HG03354 (cell line): ENCODE data around the gene MYLK.

Source experiments
- ATAC-seq: cut with Tn5 transposase; IDR thresholded peaks from one replicate; pipeline ENCODE4 v1.9.1; 2021; ENCODE audit warnings: mild to moderate bottlenecking; ENCODE audit not compliant: unreplicated experiment, poor library complexity, severe bottlenecking

The MYLK gene

DNA sequence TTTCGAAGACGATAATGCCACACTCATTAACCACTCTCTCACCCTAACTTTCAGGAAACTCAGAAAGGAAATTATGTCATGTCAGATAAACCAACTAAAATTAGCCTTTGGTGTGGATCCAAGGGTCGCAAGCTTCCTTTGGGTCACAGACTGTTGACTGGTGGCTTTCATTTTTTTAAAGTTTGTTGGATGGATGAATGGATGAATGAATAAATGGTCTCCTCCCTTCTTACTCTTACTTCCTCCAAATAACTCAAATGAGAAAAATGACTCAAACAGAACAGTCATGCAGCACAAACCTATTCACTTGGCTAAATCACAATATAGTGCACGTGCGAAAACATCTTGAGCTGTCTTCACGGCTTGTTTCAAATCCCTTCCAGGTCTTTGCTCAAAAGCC, 216.3 kb downstream of the MYLK start:
- no peak for ATAC-seq

DNA sequence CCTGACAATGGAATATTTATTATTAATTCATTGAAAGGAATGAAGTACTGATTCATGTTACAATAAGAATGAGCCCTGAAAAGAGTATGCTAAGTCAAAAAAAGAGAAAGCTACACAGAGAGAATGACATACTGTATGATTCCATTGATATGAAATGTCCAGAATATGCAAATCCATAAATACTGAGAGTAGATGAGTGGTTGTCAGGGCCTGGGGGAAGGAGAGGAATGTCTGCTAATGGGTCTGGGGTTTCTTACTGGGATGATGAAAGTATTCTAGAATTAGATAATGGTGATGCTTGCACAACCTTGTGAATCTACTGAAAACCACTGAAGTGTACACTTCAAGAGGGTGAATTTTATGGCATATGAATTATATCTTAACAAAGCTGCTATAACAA, 219.4 kb downstream of the MYLK start:
- no peak for ATAC-seq

DNA sequence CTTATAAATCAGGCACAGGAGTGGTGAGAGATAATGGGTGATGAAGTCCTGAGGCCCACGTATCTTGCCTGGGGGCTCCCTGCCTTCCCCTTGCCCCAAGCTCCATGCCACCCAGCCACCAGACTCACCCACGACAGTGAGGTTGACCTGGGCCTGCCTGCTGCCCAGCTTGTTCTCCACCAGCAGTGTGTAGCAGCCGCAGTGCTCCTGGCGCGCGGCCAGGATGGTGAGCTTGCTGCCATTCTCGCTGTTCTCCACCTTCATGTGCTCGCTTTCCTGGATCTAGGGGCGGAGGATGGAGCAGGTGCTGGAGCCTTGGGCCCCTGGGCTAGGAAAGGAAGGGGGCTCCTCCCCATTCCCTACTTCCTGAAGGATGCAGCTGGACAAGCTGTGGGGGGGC, 220.2 kb downstream of the MYLK start:
- no peak for ATAC-seq

DNA sequence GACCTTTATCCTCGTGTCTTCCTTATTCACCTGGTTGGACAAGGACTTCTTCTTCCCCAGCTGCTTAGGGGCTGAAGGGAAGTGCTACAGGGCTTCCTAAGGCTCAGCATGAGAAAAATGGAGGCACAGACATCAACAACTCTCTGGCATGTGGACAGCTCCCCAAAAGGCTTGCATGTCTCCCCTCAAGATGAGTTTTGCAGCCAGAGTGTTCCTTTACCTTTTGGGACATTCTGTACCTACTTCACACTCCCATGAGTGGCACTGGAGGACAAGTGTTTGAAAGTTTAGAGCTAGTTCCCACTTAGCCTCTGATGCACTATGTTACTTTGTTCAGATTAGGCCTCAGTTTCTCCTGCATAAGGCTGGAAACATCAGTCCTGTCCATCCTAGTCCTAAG, 222.2 kb downstream of the MYLK start:
- ATAC-seq, result no peak

DNA sequence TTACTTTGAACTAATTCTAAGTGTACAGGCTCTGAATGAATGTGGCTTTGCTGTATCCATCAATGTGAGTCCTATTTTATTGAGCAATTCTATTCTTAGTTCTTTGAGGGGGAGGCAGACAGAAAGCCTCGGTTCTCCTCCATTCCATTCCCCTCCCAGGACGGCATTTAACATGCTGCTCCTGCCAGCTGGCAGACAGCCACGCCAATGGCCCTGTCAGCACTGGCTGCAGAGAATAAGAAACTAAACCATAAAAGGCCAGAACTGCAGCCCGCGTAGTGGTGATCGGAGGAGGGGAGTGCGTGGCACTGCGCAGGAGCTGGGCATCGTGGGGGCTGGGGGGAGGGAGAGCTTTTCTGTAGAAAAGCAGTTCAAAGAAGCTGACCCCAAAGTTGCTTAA, 223.2 kb downstream of the MYLK start:
- ATAC-seq, result no peak

DNA sequence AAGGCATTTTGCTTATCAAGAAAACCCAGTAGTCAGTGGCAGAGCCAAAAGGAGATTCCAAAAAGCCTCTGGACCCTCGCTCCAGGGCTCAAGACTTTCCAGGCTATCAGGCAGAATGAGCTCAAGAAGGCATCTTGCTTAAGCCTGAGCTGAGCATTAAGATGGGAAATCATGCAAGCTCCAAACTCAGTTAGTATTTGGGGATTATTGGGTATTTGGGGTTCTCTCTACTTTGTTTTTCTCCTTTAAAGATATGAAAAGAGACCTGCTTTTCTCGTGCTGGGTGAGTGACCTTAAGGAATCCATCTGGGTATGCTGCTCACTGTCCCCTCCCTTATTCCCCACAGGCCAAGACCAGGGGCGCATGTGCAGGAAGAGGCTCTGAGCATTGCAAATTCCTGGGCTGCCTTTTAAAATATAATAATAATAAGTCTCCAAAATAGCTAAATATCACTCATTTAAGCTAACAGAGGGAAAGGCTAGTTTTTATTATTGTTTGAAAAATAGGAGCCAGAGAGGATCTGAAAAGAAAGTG, 223.9 kb downstream of the MYLK start:
- ATAC-seq, result no peak

DNA sequence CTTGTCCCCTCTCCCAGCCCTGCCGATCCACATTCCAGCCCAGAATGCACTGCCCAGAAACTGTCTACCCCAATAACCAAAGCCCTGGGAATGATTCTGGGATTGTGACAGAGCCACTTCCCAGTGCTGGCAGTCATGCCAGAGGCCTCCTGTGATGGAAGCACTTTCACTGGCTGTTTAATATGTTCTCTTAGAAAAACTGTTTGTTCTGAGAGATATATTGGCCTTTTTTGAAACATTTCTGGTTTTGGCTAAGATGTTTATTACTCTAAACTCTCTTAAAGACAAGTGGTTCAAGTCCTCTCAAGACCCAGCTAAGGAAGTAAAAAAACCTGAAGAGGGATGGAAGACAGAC, 225.3 kb downstream of the MYLK start:
- ATAC-seq, result no peak

DNA sequence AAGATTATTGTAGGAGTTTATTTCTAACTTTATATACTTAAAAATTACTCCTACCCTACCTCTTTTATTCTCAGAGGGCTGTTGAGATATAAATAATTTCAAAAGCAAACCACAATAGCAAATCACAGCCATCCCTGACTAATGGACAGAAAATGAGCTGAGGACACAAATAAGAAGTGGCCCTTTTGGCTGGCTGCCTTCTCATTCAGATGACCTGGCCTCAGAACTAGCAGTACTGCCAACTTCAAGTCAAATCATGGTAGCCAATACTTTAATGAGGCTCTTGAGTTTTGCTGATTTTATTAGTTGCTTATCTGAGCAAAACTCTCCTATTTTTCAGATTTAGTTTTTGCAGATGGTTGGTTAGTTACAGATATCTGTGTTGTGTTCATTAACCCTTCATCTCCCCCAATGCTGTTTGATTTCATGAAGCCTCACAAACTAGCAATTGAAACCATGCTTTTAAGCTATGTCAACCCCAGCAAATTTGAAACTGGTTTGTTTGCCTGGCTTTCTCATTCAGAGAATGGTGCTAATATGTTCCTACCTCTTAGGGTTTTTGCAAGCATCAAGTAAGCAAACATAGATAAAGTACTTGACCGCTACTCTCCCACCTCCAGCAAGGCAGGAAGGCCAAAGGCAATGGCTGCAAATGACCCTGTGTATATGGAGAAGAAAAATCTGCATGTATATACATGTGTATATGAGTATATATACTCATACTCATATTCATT, 225.8 kb downstream of the MYLK start:
- no peak for ATAC-seq

DNA sequence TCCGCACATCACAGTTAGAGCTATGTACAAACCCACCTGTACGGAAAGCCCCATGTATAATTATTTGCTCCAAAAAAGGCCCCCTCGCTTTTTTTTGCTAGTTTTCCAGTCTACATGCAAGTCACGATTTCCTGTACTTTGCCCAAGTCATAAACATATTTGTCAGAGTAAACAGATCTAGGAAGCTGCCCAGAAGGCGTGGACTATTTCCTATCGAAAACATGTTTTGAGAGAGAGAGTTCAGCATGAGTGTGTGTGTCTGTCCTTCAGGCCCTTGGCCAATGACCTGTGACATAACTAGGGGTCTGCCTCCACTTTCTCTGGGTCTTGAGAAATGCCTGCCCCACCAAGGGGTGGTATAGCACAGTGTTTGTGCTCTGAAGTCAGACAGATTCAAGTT, 226.6 kb downstream of the MYLK start:
- no peak for ATAC-seq

DNA sequence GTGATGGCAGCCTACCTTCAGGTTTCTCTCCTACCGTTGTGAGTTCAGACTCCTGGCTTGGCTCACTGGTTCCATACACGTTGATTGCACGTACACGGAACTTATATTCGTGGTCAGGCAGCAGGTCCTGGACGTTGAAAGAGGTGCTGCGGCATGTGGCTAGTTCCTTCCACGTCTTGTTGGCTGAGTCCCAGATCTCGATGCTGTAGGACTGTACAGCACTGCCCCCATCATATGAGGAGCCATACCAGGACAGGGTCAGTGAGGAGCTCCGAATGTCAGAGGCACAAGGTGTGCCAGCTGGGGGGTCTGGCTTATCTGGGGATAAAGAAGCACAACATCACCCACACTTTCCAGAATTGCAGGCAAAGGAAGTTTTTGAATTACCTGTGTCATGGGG, 227.0 kb downstream of the MYLK start:
- ATAC-seq, result no peak

DNA sequence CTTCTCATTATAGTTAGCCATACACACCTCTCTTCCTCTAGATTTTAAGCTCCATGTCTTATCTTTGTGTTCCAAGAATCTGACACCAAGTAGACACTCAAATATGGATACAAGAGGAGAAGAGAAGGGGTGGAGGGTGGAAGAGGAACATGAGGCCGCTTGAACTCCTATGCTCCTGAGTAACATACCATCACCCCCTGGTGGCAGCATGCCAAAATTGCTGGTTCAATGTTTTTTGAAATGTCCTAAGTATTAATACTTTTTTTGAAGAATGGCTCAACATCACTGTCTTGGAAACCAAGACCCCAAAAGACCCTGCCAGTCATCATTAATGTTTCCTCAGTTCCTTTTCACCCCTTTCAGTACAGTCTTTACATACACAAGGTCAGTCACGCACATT, 227.4 kb downstream of the MYLK start:
- ATAC-seq, result no peak

DNA sequence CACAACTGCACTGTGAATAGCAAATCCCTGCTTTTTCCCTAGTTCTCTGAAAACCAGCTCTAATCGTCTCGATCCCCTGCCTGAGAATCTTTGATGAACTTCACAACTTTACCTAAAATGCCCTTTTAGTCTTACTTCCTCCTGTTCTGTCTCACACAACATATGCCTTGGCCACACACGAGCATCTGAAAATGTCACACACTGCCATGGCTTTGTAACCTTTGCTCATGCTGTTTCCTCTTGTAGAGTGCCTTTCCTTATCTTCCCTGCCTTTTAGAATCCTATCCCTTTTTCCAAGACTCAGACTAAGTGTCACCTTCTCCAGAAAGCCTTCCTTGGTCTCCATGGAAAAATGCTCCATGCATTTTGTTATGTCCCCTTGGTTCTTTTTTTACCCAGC, 227.9 kb downstream of the MYLK start:
- ATAC-seq, result no peak

DNA sequence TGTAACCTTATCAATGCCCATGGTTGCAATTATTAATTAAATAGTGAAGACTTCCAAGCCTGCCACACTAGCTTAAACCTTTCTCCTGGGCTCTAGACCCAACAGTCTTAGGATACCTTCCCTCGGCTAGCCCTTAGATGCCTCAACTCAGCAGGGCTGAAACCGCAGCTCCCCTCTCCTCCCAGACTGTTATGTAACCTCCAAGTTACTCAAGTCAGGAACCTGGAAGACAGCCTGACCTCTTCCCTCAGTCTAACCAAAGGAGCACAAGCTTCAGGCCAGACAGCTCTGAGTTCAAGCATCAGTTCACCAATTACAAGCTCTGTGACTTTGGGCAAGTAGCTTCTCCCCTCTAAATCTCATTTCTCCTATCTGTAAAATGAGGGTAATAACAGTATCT, 228.7 kb downstream of the MYLK start:
- no peak for ATAC-seq

DNA sequence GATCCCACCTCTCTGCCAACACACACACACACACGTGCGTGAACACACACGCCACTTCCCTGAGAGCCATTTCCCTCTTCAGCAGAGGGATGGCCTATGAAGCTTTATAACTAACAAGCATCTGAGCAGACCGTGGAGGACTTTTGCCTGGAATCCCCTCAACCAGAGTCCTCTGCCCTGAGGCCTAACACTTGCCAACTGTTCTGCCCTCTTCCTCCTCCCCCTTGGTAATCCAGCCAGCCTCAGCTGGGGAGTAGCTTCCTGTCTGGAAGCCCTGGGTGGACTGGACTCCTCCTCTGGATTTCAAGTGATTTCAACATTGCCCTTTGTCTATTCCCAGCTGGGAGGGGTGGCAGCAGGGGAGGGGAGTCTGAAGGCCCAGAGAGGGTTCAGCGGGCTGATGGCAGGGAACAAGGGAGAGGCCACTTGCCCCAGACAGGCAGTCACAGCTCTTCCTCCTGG, 230.9 kb downstream of the MYLK start:
- no peak for ATAC-seq

DNA sequence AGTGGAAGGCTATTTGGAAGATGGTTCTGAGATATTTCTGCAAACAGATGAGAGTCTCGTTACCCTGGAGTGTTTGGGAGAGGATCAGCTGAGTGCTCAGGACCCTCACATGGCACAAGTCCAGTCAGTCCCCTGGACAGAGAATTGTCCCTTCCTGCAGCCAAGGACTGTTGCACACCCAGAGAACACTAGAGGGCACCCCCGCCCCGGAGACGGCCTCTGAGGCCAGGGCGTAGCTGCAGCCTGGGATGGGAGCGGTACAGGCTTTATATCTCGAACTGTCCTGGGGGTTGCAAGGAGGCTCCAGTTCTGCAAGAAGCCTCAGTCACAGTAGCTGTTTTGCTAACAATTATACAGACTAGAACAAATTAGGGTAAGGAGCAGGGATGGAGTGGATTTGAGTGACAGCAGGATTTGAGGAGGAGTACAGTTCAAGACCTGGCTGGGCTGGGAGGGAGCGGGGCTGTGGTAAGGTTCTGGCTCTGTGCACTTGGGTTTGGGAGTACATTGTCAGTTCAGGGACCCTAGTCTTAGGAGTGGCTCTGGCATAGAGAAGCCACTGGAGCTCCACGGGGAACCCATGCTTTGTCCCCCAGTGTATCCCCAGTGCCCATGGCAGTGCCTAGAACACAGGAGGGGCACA, 231.7 kb downstream of the MYLK start:
- ATAC-seq, result peak; percentile 59

DNA sequence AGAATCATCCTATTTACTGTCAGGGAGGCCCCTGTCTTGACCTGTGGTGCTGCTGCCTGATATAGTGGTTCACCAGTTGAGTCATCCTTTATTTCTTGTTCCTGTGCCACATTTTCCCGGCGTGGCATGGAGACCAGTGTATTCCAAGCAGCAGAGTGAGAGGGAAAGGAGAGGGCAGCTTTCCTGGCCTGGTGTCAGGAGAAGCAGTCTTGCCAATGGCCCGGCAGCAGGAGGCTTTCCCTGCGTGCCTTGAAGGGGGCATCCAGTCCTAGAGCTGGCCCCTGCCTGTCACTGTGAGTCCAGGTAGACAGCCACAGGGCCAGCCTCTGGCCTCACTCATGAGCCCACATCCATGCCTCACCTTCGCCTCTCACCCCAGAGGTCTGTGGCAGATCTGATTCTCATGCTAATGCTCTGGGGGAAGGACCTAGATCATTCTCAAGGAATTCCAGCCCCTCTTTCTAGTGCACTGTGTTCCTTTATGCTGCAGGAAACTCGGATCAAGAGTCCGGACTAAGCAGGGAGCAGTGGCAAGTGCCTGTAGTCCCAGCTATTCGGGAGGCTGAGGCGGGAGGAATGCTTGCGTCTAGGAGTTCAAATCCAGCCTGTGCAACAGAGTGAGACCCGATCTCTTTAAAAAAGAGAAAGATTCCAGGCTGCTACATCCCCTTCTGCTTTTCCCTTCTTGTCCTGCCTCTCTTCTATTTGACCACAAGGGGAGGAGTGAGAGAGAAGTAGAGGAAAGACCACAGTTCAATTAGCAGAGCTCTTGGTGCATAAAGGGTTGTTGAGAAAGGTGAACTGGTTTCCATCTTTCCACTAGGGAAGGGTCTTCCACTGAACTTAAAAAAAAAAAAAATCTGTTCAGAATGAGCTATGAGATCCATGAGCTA, 232.4 kb downstream of the MYLK start:
- ATAC-seq, result no peak

DNA sequence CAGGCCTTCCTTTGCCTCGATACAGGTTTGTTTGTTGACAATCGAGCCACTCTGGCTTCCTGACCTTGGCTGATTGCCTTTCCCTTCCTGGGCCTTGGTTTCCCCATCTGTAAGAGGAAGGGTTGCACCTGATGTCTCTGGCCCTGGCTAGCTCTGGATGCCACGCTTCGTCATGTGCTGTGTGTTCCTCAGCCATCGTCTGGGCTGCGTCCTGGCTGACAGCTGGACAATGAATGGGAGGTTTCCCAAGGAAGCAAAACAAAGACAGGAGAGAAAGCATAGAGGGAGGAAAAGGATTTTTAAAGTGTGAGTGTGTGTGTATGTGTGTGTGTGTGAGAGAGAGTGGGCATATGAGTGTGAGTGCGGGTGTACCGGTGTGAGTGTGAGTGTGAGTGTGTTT, 234.0 kb downstream of the MYLK start:
- no peak for ATAC-seq

DNA sequence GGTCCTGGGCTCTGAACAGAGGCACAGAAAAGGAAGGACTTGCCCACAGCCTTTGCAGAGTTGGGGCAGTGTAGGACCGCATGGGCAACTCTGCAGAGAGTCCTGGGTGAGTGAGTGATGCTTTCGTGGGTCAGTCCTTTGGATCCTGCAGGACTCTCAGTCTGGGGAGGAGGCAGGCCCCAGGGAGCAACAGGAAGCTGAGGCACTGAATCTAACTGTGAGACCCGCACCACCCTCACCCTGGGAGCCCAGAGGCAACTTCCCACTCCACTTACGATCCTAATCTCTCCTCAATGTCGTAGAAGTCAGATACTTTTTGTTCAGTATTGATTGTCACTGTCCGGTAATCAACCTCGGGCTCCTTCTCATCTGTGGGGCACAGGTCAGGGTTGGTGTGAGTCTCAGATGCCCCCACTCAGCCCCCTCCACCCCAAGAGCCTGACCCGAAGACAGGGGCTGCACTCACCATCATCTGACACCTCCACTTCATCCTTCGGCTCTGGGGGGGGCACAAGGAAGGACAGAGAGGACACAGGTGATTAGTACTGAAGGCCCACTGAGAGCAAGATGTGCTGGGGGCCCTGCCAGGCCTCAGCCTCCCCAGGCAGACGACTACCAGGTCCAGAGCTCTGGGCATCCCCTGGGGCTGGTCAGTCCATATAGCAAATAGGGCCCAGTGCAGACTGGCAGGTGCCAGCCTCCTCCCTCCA, 235.3 kb downstream of the MYLK start:
- ATAC-seq, result no peak

DNA sequence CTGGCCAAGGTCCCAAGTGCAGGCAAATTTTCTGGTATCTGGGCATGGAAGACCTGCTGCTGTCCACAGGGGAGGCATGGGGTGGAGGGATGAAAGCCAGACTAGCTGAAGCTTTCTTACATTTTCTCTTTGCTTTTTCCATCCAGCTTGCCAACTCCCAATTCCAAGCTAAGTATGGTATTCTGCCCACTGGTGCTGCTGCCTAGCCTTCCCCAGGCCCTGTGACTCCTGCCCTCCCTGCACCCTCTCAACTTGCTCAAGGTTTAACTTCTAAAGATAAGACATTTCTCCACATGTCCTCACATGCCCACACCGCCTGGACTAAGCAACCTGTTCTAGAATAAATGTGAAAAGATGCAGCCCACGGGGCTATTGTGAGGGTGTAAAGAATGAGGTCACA, 239.8 kb downstream of the MYLK start:
- ATAC-seq, result no peak

DNA sequence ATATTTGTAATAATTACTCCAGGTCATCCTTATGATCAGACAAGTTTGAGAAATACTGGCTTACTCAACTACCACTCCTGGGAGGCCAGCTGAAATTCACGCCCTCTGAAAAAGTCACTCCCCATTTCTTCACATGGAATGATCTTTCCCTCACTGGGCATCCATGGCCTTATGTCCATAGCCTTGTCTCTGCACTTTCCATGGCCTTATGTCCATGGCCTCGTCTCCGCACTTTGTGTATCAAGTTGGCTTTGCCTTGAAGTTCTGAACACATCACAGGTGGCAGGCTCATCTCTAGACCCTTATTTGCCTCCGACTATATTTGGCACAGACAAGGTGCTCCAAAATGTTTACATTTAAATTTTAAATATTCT, 241.2 kb downstream of the MYLK start:
- ATAC-seq, result no peak
